Measurements from ENCODE around the gene CFAP299.

The CFAP299 gene

GRCh38 chr4:80515496-80515895 is 180.0 kb downstream of the CFAP299 start:
- no peak for DNase-seq (ENCODE audit: low spot score)

GRCh38 chr4:80521438-80521837 is 185.9 kb downstream of the CFAP299 start:
- no peak for DNase-seq (ENCODE audit: low spot score)

- no peak for DNase-seq (ENCODE audit: low spot score)
These were observed 191.2 kb downstream of the CFAP299 start for GRCh38 chr4:80526697-80527096.

- no peak for DNase-seq (ENCODE audit: low spot score)
These were observed 193.5 kb downstream of the CFAP299 start for GRCh38 chr4:80529026-80529425.

GRCh38 chr4:80532674-80533333 is 197.3 kb downstream of the CFAP299 start:
- DNase-seq (ENCODE audit: low spot score), result no peak

- DNase-seq (ENCODE audit: low spot score), result no peak
These were observed 200.0 kb downstream of the CFAP299 start for GRCh38 chr4:80535551-80535950.

- no peak for DNase-seq (ENCODE audit: low spot score)
These were observed 202.9 kb downstream of the CFAP299 start for GRCh38 chr4:80538276-80538926.

- DNase-seq (ENCODE audit: low spot score), result no peak
These were observed 203.7 kb downstream of the CFAP299 start for GRCh38 chr4:80539190-80539589.

- no peak for DNase-seq (ENCODE audit: low spot score)
These were observed 204.8 kb downstream of the CFAP299 start for GRCh38 chr4:80540349-80540748.

- no peak for DNase-seq (ENCODE audit: low spot score)
These were observed 205.4 kb downstream of the CFAP299 start for GRCh38 chr4:80540785-80541469.

- DNase-seq (ENCODE audit: low spot score), result no peak
These were observed 207.2 kb downstream of the CFAP299 start for GRCh38 chr4:80542747-80543146.

- DNase-seq (ENCODE audit: low spot score), result no peak
These were observed 224.8 kb downstream of the CFAP299 start for GRCh38 chr4:80560337-80560736.

GRCh38 chr4:80566203-80566872 is 230.8 kb downstream of the CFAP299 start:
- DNase-seq (ENCODE audit: low spot score), result no peak

- no peak for DNase-seq (ENCODE audit: low spot score)
These were observed 233.4 kb downstream of the CFAP299 start for GRCh38 chr4:80568891-80569290.

- no peak for DNase-seq (ENCODE audit: low spot score)
These were observed 241.3 kb downstream of the CFAP299 start for GRCh38 chr4:80576796-80577195.

GRCh38 chr4:80578001-80578400 is 242.5 kb downstream of the CFAP299 start:
- DNase-seq (ENCODE audit: low spot score), result no peak

- DNase-seq (ENCODE audit: low spot score), result no peak
These were observed 250.0 kb downstream of the CFAP299 start for GRCh38 chr4:80585542-80585941.

- DNase-seq (ENCODE audit: low spot score), result no peak
These were observed 251.2 kb downstream of the CFAP299 start for GRCh38 chr4:80586716-80587115.

- DNase-seq (ENCODE audit: low spot score), result no peak
These were observed 252.4 kb downstream of the CFAP299 start for GRCh38 chr4:80587871-80588385.

- DNase-seq (ENCODE audit: low spot score), result no peak
These were observed 257.4 kb downstream of the CFAP299 start for GRCh38 chr4:80592950-80593349.

GRCh38 chr4:80594701-80595100 is 259.2 kb downstream of the CFAP299 start:
- DNase-seq (ENCODE audit: low spot score), result no peak

- DNase-seq (ENCODE audit: low spot score), result no peak
These were observed 272.9 kb downstream of the CFAP299 start for GRCh38 chr4:80608281-80608980.

Measured in globus pallidus (tissue), 1 donor.